Endothelial cell of umbilical vein (primary cell): ENCODE data around the gene GGA1. TPM values are rescaled to one million over a fixed set of nuclear protein-coding genes. Genes with fewer than 3 reads are reported as not detected.

Experiments
- BruUV-seq: library from RNA; stranded (reverse); fragments of 400-500 nt; replicated peaks from 2 replicates; lab custom pipeline; 2021; lab: Mats Ljungman, UMichigan
- CTCF ChIA-PET: fragments of 300-600, 350-600 bp; sonication (Branson Sonifier 250); formaldehyde crosslinking; loops from one replicate; lab custom pipeline; 2021; ENCODE audit warnings: antibody characterized with exemption, inconsistent platforms; lab: Charles Lee
- POLR2A ChIA-PET: fragments of 300-600, 350-600 bp; sonication (Branson Sonifier 250); formaldehyde crosslinking; loops from one replicate; lab custom pipeline; 2021; ENCODE audit warnings: antibody characterized with exemption, inconsistent platforms; lab: Charles Lee
- DNase-seq: peaks from one replicate; pipeline ENCODE4 v3.0.0-alpha.2; 2011; ENCODE audit warnings: low read depth, low spot score
- FAIRE-seq: peaks from 2 replicates; lab custom pipeline; 2011; peaks lifted over from hg19 to GRCh38; lab: Jason Lieb, UNC
- H2AFZ ChIP-seq: 2 replicates; pipeline ENCODE4 v1.6.0; 2012; ENCODE audit warnings: low read depth, low read length, control low read depth, inconsistent platforms
- H3K27ac ChIP-seq: 2 replicates; pipeline ENCODE4 v1.5.1; 2011; ENCODE audit warnings: low read depth, mild to moderate bottlenecking, control low read depth, low read length, moderate library complexity; ENCODE audit not compliant: insufficient read depth
- H3K27me3 ChIP-seq, 2 experiments: 2 replicates each; pipeline versions ENCODE4 v1.6.0 to v1.6.1; 2011; ENCODE audit warnings: low read length in 2 of 2, mixed read lengths in 1 of 2; ENCODE audit not compliant: control insufficient read depth in 2 of 2, insufficient read depth in 2 of 2
- H3K36me3 ChIP-seq, 2 experiments: 2 replicates in 1 of 2; 3 replicates in 1 of 2; pipeline ENCODE4 v1.5.1; 2011; ENCODE audit warnings: low read length in 2 of 2, mild to moderate bottlenecking in 1 of 2, moderate library complexity in 1 of 2; ENCODE audit not compliant: control insufficient read depth in 2 of 2, insufficient read depth in 2 of 2; ENCODE audit errors: extremely low read depth in 1 of 2
- H3K4me1 ChIP-seq: 3 replicates; pipeline ENCODE4 v1.5.1; 2011; ENCODE audit warnings: mild to moderate bottlenecking, low read length; ENCODE audit not compliant: control insufficient read depth, insufficient read depth; ENCODE audit errors: extremely low read depth
- H3K4me2 ChIP-seq: 2 replicates; pipeline ENCODE4 v1.6.1; 2011; ENCODE audit warnings: low read length, control low read depth, mixed read lengths; ENCODE audit not compliant: insufficient read depth
- H3K4me3 ChIP-seq, 3 experiments: fragments of 200-600 bp in 1 of 3; sonication (generic), shearing (Covaris generic) in 1 of 3; replicated peaks in 1 of 3; 2 replicates each; pipeline ENCODE4 v1.5.1; 2011 to 2016; ENCODE audit warnings: control low read depth in 3 of 3, low read length in 3 of 3, mild to moderate bottlenecking in 2 of 3, inconsistent platforms in 1 of 3, low read depth in 1 of 3, moderate library complexity in 1 of 3; ENCODE audit not compliant: insufficient read depth in 1 of 3
- H3K79me2 ChIP-seq: 2 replicates; pipeline ENCODE4 v1.6.0; 2012; ENCODE audit warnings: low read length, inconsistent platforms; ENCODE audit not compliant: control insufficient read depth, insufficient read depth
- H3K9ac ChIP-seq: replicated peaks from 2 replicates; pipeline ENCODE3; 2011; ENCODE audit warnings: low read length, control low read depth; ENCODE audit not compliant: insufficient read depth; ENCODE audit errors: extremely low read depth
- H3K9me1 ChIP-seq: replicated peaks from 3 replicates; pipeline ENCODE4 v1.6.0; 2011; ENCODE audit warnings: mild to moderate bottlenecking, low read length; ENCODE audit not compliant: control insufficient read depth, insufficient read depth; ENCODE audit errors: extremely low read depth
- H3K9me3 ChIP-seq: replicated peaks from 2 replicates; pipeline ENCODE4 v1.5.1; 2012; ENCODE audit warnings: low read length, inconsistent platforms; ENCODE audit not compliant: control insufficient read depth, insufficient read depth
- H4K20me1 ChIP-seq: replicated peaks from 2 replicates; pipeline ENCODE3; 2011; ENCODE audit warnings: mild to moderate bottlenecking, low read length; ENCODE audit not compliant: control insufficient read depth, insufficient read depth; ENCODE audit errors: extremely low read depth
- EZH2 ChIP-seq: IDR thresholded peaks from 2 replicates; pipeline ENCODE4 v1.6.1; 2012; ENCODE audit warnings: borderline replicate concordance, low read depth, mild to moderate bottlenecking, moderate library complexity, low read length, inconsistent platforms; ENCODE audit not compliant: severe bottlenecking
- FOS ChIP-seq: IDR thresholded peaks from 2 replicates; pipeline ENCODE4 v1.6.1; 2011; ENCODE audit warnings: mild to moderate bottlenecking, low read length, moderate library complexity, borderline replicate concordance; ENCODE audit not compliant: insufficient read depth
- GATA2 ChIP-seq: IDR thresholded peaks from 2 replicates; pipeline ENCODE4 v1.7.0; 2011; ENCODE audit warnings: low read depth, mild to moderate bottlenecking, moderate library complexity, mixed read lengths, low read length; ENCODE audit not compliant: insufficient read length, insufficient read depth
- JUN ChIP-seq: IDR thresholded peaks from 2 replicates; pipeline ENCODE4 v1.6.1; 2011; ENCODE audit warnings: borderline replicate concordance, low read depth; ENCODE audit not compliant: insufficient read length, insufficient read depth
- MYC ChIP-seq: IDR thresholded peaks from one replicate; pipeline ENCODE4 v1.6.1; 2011; ENCODE audit warnings: mild to moderate bottlenecking, low read depth, low read length
- POLR2A ChIP-seq: IDR thresholded peaks from 2 replicates; pipeline ENCODE4 v1.6.1; 2012; ENCODE audit warnings: low read depth, mild to moderate bottlenecking, control low read depth, low read length
- POLR2AphosphoS5 ChIP-seq: IDR thresholded peaks from 2 replicates; pipeline ENCODE4 v1.6.1; 2012; ENCODE audit warnings: low read depth, mild to moderate bottlenecking, control low read depth, low read length, moderate library complexity; ENCODE audit not compliant: insufficient read depth
- dilution Hi-C: fragments of 300-500 bp; cut with MboI; formaldehyde crosslinking; loops from one replicate; pipeline ENCODE4 v1.15.0; 2019; ENCODE audit warnings: low sequenced_read_pairs; ENCODE audit not compliant: extremely low pct_ligation_motif_present
- intact Hi-C: fragments of 100-400 bp; cut with micrococcal nuclease; formaldehyde crosslinking; loops from one replicate; pipeline ENCODE4 v1.10.0; 2022
- polyA plus RNA-seq, 4 experiments: library from polyadenylated mRNA; depleted of rRNA in 3 of 4; stranded (reverse) in 3 of 4; unstranded in 1 of 4; fragments of >200 nt; gene quantifications; 2 replicates each; pipeline versions ENCODE4 v1.2.1 to v1.2.3, GENCODE V29; 2011 to 2012; ENCODE audit warnings: missing spikeins in 1 of 4
- total RNA-seq: library from RNA; stranded (reverse); gene quantifications from 2 replicates; pipeline ENCODE4 v1.2.3, GENCODE V29; 2021
- TF ChIP-seq, protein P1 (sequence below), 2 donors: IDR thresholded peaks; 1 replicate in 1 of 2; 2 replicates in 1 of 2; pipeline ENCODE4 v1.5.1; 2011; ENCODE audit warnings: low read length in 2 of 2, mild to moderate bottlenecking in 2 of 2, moderate library complexity in 2 of 2, control low read depth in 1 of 2, inconsistent platforms in 1 of 2, low read depth in 1 of 2; ENCODE audit not compliant: insufficient read depth in 1 of 2; ENCODE audit errors: extremely low read depth in 1 of 2
- TF ChIP-seq, protein P2 (sequence below): IDR thresholded peaks from 2 replicates; pipeline ENCODE4 v1.6.1; 2011; ENCODE audit not compliant: insufficient read depth, insufficient read length

GGA1 gene
- total and polyA plus RNA-seq, 2 donors (not counting 3 experiments of a cell fraction or from before 2014, with no cell fraction given), result 54.1 to 67.5 TPM

DNA sequence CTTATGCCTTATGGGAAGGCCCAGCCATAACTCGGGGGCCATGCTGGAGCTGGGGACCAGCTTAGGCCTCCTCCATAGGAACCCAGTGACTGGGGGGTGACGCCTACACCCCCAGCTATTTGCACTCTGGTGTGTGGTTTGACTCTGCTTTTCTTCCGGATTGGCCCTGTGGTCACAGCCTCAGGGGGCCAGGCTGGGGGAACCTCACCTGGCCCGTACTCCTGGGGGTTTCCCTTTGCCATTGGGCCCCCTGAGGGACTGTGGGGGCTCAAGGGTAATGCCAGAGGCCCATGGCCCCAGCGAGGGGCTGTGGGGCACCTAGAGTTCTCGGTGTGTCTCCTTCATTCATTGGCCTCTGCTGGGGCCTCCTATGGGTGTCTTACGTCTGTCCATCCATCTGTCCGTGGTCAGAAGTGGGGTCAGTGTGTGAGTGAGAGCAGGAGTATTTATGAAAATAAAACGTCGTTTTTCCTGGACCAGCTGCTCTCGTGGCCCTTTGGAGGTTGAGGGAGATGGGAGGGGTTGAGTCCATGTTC is 24.5 kb downstream of the GGA1 start:
- H3K9me3 ChIP-seq, result no peaks in the 10 kb centered on the region
- intact Hi-C loops, result loop anchor here (2.0 kb wide), 1 partner anchor 24 kb away; the partner anchor contains the start of gene GGA1
- CTCF ChIA-PET, result interaction anchor here (0.8 to 4.6 kb wide), 8 partner anchors 9 to 114 kb away, joined by 3 to 32 read pairs (median 4); partner anchors contain the start of gene LGALS1
- FAIRE-seq, result no peak
- H4K20me1 ChIP-seq, result no peaks in the 10 kb centered on the region
- H3K4me1 ChIP-seq, result peaks cover 17% of the 10 kb centered on the region
- no peak for TF ChIP-seq POLR2A
- no peak for TF ChIP-seq POLR2AphosphoS5
- TF ChIP-seq MYC, result no peak
- no peak for TF ChIP-seq EZH2
- TF ChIP-seq, protein P1, sequence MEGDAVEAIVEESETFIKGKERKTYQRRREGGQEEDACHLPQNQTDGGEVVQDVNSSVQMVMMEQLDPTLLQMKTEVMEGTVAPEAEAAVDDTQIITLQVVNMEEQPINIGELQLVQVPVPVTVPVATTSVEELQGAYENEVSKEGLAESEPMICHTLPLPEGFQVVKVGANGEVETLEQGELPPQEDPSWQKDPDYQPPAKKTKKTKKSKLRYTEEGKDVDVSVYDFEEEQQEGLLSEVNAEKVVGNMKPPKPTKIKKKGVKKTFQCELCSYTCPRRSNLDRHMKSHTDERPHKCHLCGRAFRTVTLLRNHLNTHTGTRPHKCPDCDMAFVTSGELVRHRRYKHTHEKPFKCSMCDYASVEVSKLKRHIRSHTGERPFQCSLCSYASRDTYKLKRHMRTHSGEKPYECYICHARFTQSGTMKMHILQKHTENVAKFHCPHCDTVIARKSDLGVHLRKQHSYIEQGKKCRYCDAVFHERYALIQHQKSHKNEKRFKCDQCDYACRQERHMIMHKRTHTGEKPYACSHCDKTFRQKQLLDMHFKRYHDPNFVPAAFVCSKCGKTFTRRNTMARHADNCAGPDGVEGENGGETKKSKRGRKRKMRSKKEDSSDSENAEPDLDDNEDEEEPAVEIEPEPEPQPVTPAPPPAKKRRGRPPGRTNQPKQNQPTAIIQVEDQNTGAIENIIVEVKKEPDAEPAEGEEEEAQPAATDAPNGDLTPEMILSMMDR (IDR thresholded peaks at IDR 0.05; ENCODE audit: extremely low read depth in 1 of 2, insufficient read depth in 1 of 2, low read depth in 1 of 2, low read length in 2 of 2), result no peak
- TF ChIP-seq, protein P2, sequence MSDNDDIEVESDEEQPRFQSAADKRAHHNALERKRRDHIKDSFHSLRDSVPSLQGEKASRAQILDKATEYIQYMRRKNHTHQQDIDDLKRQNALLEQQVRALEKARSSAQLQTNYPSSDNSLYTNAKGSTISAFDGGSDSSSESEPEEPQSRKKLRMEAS, result no peak
- TF ChIP-seq JUN, result no peak
- TF ChIP-seq FOS, result no peak
- TF ChIP-seq GATA2, result no peak
- H3K9me1 ChIP-seq, result no peaks in the 10 kb centered on the region
- POLR2A ChIA-PET, result no interaction called here
- H3K27me3 ChIP-seq, result no peaks in the 10 kb centered on the region
- no TSS peak for BruUV-seq
- no peaks in the 10 kb centered on the region for H3K36me3 ChIP-seq
- dilution Hi-C loops, result no loop called here
- peak overlapping the region; percentile 72 for H2AFZ ChIP-seq
- no peak overlapping the region for H3K4me3 ChIP-seq
- no peak for DNase-seq
- no peak overlapping the region for H3K4me2 ChIP-seq
- H3K9ac ChIP-seq, result peak overlapping the region; percentile 21
- no peaks in the 10 kb centered on the region for H3K79me2 ChIP-seq
- peak overlapping the region; percentile 72 for H3K27ac ChIP-seq
